Activated effector memory CD4-positive, alpha-beta T cell treated with Interleukin-2 at 50 U/mL for 16 hours (primary cell): ENCODE data around the gene CBL.

Source experiments
- DNase-seq: peaks from one replicate; pipeline ENCODE4 v3.0.0-alpha.2; 2020

Gene CBL

DNA sequence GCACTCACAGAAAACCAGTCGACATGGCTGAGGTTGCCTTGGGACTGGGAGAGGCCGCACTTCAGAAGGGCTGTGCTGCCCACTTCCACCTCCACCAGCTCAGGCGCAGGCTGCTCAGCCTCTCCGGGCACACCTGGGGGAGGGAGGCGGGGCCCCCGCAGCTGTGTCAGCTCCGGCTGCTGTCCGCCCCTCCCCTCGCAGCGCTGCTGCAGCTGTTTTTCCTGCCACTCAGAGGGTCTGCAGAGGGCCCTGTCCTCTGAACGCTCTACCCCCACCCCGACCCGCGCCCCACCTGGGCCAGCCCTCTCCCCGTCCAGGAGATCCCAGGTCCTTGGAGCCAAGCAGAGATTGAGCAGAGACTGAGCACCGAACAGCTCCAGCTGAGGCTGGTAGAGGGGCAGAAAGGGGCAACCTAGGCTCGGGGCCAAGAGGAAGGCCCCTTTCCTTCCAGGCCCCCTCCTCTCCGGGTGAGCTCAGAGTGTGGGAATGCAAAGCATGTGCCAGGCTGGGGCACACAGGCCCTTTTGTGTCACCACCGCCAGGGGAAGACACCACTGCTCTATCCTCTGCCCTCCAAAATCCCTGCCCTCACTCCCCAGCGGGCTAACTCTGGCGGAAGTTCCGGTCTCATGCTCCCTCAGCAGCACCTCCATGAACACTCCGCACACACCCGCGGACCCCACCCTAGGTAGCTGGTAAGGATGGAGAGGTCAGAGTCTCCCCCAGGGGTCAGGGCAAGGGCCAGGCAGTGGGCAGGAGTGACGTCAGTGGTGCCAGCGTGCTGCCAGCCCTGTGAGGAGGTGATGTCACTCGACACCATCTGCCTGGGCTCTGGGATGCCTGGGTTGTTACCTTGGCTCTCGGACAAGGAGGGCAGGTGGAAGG, 109.2 kb downstream of the CBL start:
- no peak for DNase-seq

DNA sequence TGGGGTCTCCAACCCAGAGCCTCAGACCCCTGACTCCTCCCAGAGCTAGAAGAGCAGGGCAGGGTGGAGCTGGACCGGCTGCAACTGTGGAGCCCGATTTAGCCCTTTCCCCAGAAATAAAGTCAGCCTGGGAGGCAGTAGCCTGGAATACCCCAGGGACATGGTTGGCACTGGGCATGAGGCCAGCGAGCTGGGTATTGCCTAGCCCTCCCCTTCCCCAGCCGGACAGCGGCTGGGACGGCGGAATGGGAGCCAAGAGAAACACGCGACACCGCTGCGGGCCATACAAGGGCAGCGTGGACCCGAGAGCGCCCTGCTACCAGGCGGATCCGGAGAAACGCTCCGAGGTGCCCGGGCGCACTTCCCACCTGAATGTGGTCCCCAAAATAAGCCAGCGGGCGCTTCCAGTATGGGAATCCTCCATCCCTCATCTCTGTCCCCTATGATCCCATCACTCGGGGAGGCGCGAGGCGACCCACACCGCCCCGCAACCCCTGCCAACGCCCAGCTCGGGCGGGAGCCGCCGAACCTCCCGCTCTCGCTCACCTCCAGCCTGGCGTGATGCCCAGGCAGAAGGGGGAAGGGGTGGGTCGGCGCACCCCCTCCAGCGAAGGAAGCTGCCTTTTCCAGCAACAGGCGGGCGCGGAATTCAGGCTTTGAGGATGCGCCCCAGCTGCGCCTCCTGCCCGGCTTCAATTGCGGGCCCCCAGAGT, 110.0 kb downstream of the CBL start:
- DNase-seq = no peak

DNA sequence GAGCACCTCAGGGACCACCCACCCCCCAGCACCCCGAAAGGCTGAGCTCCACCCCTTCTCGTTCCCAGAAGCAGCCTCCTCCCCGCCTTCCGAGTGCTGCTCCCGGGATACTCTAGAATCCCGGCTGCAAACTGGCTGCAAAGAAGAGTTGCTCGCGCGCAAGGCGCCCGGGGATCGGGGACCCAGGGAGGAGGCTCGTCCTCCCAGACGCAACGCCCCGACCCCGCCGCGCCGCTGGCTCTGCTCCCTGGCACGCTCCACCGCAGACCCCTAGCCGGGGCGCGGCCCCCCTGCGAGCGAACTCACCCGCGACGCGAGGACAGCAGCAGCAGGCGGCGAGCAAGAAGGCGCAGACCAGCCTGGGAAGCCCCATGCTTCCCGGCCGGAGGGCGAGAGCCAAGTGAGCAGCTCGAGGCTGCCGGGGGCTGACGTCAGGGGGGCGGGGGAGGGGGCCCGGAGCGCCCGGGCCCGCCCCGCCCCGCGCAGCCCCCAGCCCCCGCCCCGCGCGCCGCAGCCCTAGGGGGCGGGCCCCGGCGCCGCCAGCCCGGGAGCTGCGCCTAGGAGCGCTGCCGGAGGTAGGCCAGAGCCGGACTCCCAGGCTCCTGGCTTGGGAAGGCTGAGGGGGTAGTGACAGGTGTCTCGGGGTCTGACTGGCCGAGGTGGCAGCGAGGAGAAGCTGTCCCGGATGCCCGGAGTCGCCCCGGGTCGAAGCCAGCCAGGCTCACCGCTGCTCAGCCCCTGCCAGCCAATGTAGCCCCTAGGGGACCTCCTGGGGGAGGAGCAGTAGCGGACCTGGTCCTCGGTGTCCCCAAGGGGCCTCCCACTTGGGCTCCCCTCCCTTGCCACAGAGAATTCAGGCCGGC, 110.8 kb downstream of the CBL start, which contains the start of gene MCAM:
TSS of gene MCAM (minus strand) at position 402 of the 863 bp plus-strand sequence. CDS start at position 373, 29 bp downstream.
- no peak for DNase-seq

DNA sequence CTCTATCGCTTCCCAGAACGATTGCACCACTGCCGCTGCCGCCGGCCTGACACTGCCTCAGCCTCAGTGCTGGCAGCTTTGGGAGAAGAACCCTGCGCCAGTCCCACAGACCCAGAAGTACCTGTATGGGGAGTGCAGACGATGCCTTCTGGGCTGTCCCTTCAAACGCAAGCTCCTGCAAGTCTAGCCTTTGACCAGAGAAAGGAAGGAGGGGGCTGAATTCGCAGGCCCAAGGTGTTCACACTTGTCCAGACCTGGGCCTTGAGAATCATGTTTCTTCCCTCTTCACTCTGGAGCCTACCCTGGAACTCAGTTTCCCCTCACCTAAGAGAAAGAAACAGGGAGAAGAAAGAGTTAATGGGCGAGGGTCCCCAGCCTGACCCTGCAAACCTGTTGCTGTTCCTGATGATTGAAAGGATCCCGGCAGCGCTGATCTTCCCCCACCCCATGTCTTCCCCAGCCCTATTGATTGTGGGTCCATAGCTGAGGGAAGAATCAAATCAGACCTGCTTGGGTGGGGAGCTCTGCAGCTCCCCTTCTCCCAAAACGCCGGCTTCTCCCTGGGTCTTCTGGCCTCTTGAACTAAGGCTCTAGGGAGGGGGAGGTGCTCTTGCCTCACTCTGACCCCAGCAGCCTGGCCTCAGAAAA, 111.6 kb downstream of the CBL start:
- no peak for DNase-seq

DNA sequence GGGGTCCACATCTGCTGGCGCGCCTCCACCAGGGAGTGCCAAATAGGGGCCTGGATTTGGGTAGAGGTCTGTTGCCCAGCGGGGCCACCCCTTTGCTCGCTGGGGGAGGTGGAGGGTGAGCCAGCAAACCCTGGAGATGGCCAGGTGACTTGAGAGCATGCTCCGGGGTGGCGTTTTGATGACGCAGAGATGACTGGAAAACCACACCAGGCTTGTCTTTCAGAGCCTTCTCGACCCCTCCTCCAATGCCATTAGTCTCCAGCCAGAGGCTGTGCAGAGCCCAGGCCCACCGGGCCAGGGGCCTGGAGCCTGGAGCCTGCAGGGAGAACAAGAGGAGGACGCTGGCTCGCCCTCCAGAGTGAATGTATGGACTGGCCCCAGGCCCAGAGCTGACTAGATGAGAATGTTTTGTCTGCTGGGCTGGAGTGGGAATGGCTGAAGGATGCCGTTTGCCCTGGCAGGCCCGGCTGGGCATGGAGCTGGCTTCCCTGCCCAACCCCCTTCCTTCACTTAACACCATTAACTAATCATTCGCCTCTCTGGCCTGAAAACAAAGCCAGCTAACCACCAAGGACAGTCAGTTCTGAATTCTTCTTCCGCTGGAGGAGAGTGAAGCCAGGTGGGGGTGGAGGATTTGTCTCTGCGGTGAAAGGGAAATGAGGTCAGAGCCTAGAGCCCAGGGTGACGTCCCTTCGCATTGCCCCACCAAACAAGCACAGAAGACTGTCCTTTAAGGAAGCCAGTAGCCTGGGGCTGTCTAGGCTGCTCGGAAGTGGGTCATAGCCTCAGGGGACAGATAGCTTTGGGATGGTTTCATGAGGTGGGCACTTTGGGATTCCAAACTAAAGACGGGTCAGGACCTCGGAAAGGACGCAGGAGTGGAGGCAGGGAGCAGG, 112.3 kb downstream of the CBL start:
- DNase-seq = no peak

DNA sequence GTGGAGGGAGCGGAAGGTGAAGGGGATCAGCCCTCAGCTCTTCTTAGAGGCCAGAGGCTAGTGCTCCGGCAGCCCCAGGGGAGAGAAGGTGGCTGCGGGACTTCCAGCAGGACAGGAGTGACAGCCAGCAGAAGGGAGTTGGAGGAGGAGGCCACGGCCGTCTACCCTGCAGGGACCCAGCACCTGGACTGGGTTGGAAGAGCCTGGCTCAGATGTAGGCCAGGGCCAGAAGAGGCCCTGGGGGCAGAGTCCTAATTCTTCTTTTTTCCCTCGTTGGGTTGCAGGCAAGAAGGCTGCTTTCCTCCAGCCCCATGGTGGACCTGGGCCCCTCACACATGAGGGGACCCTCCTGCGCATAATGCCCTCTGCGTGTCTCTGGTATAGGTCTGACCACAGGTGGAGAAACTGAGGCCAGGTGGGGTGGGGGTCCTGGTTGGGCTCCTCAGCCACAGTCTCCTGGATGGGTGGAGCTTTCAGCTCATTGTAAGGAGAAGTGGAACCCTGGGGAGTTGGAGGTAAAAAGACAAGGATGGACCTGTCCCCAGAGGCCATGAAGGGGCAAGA, 113.1 kb downstream of the CBL start:
- no peak for DNase-seq

DNA sequence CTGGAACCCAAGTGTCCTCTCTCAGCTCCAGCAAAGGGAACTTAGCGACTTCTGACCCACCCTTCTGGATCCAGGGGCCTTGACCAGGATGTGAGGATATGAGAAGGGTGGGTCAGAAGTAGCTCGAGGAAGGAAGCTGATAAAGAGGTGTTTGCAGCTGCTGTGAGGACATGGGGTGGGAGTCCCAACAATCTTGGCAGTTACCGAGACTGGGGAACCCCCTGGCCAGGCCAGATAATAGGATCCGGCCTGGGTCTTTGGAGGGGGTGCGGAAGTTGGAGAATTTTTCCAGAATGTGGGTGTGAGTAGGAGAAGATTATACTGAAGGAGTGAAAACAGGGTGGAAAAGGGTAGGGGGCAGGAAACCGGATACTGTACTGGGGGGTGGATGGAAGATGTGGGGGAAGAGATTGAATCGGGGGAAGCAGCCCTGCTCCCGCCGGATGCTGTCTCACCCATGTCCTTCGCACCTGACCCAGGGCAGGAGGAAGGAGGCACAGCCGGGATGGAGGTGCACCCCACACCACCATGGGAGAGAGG, 113.6 kb downstream of the CBL start:
- DNase-seq = no peak

DNA sequence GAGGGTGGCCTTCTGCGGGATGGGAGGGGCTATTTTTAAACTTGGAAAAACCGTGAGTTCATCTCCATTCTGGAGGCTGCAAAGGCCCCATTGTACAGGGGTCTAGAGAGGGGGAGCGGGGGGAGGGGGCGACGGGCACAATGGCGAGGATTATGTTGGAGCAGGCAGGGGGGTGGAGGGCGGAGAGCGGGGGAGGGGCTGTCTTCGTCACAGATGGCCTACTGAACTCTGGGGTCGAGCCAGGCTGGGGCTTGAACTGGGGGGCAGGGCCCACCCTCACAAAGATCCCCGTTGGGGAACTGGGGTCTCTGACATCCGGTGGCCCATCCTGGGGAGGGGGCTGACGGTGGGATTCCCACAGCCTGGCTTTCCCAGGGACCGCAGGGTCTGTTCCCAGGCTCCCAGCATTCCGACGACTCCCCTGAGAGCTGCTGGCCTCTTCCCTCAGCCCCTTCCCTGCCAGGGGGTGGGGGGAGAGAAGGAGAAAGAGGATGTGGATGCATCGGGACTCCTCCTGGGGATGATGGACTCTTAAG, 114.2 kb downstream of the CBL start:
- no peak for DNase-seq

DNA sequence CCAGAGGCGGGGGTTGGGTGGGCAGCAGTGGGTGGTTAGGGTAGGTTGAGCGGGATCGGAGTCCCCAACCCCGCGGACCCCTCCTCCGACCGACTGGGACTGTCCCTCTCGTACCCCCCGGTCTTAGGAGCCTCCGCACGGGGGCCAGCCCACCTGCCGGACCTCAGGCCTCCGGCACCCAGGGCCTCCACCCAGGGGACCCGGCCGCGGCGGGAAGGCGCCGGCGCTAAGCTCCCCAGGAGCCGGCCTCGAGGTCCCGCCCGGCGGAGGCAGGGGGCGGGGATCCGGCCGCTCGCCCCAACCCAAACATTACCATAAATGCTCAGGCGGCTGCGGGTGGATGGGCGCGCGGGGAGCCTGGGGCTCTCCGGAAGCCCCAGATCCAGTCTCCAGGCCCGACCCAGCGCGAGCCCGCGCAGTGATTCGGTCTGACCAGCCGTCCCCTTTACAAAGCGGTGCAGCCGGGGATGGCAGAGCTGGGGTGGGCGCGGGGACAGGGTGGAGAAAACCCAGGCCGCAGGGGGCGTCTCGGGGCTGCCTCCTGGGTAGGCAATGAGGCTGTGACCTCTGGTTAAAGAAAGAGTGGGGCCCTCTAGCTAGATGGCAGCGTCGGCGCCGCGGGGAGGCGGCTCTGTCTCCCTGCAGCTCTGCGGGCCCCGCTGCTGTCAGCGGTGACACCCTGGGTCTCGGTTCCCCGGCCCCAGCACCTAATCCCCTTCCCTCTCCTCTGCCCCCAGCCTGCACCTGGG, 114.8 kb downstream of the CBL start:
- DNase-seq = peak; percentile 44

DNA sequence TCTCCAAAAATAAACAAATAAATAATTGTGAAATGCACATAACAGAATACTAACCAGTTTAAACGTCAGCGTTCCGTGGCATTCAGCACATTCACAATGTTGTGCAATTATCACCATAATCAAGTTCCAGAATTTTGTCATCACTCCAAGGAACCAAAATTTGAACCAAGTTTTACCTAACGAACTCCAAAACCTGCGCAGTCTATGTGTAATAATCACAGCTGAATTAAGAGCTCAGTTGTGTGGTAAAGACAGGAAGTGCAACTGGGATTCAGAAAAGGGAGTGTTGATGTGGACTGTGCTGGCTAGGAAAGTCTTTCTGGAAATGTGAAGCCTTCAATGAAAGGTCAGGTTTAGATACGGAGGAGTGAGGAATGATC, 116.2 kb downstream of the CBL start:
- DNase-seq = no peak

DNA sequence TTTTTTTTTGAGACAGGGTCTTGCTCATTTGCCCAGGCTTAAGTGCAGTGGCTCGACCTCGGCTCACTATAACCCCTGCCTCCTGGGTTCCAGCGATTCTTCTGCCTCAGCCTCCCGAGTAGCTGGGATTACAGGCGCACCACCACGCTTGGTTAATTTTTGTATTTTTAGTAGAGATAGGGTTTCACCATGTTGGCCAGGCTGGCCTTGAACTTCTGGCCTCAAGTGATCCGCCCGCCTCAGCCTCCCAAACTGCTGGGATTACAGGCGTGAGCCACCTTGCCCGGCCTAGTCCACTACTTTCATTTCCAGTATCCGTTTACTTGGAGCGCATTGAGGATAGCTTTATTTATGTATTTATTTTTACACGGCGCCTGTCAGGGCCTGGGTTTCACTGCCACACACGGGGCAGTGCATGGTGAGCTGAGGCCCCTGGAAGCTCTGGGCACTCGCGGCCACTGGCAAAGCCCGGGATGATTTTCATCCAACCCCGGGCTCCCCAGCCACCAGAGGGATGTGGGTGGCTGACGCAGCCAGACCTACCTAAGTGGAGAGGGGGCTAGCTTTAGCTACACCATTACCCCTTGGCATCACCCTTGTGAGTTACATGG, 116.9 kb downstream of the CBL start:
- DNase-seq = no peak

DNA sequence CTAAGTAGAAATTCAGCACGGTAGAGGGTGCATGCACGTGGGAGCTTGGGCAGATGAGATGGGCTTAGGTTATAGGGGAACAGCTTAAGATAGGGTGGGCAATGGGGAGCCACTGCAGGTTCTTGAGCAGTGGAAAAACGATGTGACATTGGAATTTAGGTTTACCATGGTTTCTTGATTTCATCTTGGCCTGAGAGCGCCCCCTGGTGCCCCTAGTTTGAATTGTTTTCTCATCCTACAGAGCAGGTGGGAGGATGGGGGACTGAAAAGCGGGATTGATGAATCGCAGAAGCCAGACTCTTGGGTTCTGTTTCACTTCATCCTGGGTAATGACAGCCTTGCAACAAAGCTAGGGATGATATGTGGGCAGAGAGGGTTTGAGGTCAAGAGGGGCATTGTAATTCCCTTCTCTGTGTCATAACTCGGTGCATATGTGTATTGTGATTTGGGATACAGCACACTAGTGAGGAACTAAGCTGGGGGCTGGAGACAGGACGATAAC, 117.4 kb downstream of the CBL start:
- peak; percentile 58 for DNase-seq

DNA sequence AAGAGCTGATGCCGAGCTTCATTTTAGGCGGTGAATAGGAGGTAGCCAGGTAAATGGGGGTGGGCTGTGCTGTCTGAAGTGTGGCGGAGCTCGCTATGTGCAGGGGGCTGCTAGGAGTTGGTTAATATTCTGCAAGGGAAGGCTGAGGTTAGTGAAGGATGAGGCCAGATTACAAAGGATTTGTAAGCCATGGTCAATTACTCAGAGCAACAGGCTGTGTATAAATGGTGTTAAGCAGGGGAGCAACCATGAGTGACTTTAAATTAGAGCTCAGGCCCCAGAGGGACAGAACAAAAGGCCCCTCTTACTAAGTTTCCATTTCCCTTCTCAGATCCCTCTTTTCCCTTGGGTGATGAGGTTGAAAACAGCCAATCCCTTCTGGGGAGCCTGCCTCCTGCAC, 118.0 kb downstream of the CBL start:
- DNase-seq = no peak

DNA sequence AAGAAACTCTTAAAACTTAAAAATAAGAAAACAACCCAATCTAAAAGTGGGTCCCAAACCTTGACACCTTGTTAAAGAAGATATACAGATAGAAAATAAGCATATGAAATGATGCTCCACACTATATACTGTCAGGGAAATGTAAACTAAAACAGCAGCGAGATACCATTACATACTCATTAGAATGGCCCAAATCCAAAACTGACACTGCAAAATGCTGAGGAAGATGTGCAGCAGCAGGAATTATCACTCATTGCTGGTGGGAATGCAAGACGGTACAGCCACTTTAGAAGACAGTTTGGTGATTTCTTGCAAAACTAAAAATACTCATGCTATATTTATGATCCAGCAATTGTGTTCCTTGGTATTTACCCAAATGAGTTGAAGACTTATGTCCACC, 123.2 kb downstream of the CBL start:
- DNase-seq = no peak

DNA sequence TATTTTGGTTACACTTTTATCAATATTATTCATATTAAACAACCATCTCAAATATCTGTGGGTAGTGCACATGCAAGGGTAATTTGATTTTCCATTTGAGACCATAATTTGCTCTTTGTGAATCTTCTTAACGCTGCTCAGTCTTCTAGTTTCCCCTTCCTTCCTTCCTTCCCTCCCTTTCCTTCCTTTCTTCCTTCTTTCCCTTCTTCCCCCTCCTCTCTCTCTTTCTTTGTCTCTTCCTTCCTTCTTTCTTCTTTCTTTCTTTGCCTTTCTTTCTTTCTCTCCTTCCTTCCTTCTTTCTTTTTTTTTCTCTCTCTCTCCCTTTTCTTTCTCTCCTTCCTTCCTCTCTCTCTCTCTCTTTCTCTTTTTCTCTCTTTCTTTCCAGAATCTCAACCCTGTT, 124.1 kb downstream of the CBL start:
- DNase-seq = no peak

DNA sequence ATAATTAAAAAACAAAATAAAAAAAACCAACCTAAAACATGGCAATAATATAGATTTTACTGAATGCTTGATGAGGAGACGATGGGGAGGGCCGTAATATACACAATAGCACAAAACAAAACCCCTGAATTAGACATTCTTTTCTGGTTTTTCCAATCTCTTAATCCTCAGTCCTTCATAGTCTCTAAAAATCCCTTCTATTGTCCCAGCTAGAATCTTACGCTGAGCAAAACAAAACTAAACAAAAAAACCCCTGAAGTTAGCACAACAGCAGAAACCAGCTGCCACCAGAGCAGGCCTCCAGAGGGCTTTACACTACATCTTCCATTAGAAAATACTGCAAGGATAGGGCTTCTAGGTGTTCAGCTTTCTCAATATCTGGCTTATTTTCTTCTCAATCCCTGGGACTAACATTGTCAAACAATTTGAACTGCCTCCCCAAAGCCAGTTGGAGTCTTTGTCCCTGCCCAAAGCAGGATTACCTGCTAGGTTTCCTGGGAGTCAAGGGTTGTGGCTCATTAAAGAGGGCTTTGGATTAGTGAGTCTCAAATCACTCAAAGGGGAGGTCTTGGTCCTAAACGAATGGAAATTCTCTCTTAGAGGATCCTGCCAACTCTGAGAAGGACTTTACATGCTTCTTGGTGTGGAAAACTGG, 126.1 kb downstream of the CBL start:
- no peak for DNase-seq

DNA sequence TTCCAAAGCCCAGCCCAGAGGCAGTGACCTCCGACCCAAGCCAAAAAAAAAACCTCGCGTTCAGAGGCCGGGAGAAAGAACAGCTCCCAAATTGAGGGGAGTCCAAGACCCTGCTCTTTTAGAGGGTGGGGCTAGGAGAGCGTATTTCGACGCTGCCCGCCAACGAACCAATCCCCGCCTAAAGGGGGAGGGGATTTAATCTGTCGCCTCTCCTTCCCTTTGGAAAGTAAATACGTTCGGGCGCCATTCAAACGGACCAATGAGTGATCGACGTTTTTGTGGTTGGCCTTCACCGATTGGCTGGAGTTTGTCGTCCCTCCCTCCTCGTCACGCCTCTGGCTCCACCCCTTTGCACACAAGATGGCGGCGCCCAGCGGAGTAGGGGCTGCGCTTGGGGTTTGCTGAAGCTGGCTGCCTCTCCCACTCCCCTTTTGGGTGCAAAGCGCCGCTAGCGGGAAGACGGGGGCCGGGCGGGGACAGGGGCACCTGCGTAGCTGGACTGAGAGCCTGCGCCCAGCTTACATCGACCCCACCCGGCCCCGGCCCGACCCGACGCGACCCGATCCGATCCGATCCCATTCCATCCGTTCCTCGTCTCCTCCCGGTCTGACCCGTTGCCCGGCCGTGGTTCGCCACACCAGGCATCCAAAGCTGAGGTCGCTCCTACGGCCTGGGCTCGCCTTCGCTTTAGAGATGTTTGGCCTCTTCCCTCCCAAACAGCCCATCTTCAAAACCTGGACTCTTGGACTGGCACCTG, 128.2 kb downstream of the CBL start, which contains the start of gene RNF26:
TSS of gene RNF26 (plus strand) at position 354 of the 757 bp plus-strand sequence. CDS start 596 bp downstream, outside the sequence.
- peak; percentile 89 for DNase-seq
